Transverse colon (tissue), 4 donors: Measurements from ENCODE around the gene PKP4.

Source experiments
- POLR2A ChIP-seq: fragments of 450-650 bp; IDR thresholded peaks from one replicate; pipeline ENCODE4 v1.6.1; 2016; ENCODE audit warnings: antibody characterized with exemption, mild to moderate bottlenecking, moderate library complexity
- POLR2AphosphoS5 ChIP-seq, 3 donors: sonication (generic); formaldehyde crosslinking; IDR thresholded peaks; one replicate each; pipeline ENCODE4 v1.6.1; 2016; ENCODE audit warnings: antibody characterized with exemption in 3 of 3
- TF ChIP-seq, protein P1 (sequence below), 5 experiments: fragments of 200-600 bp in 3 of 5; fragments of 450-650 bp in 2 of 5; sonication (generic) in 3 of 5; IDR thresholded peaks; 1 replicate in 2 of 5; 2 replicates in 3 of 5; pipeline ENCODE4 v1.5.1; 2016 to 2017; ENCODE audit warnings: antibody characterized with exemption in 5 of 5, inconsistent platforms in 3 of 5, mild to moderate bottlenecking in 2 of 5, moderate library complexity in 1 of 5

DNA sequence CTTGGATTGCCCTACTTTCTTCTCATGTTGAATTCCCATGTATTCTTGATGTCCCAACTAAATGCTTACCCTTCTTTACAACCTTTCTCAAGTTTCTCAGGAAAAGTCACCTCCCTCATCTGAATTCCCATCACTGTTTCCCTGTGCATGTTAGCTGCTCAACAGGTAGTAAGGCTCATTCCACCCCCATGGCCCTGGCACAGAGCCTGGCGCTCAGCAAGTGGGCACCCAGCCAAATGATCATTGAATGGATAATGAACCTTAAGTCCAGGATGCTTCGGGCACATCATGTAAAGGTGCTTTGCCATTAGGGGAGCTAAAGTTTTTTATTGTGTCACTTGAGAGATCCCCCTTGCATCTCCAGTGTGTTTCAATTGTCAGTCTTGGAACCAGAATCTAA, 124.0 kb downstream of the PKP4 start:
- TF ChIP-seq POLR2A (no peak), POLR2AphosphoS5 (IDR thresholded peaks at IDR 0.05) (no peak)
- TF ChIP-seq, protein P1, sequence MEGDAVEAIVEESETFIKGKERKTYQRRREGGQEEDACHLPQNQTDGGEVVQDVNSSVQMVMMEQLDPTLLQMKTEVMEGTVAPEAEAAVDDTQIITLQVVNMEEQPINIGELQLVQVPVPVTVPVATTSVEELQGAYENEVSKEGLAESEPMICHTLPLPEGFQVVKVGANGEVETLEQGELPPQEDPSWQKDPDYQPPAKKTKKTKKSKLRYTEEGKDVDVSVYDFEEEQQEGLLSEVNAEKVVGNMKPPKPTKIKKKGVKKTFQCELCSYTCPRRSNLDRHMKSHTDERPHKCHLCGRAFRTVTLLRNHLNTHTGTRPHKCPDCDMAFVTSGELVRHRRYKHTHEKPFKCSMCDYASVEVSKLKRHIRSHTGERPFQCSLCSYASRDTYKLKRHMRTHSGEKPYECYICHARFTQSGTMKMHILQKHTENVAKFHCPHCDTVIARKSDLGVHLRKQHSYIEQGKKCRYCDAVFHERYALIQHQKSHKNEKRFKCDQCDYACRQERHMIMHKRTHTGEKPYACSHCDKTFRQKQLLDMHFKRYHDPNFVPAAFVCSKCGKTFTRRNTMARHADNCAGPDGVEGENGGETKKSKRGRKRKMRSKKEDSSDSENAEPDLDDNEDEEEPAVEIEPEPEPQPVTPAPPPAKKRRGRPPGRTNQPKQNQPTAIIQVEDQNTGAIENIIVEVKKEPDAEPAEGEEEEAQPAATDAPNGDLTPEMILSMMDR (IDR thresholded peaks at IDR 0.05): no peak
